KMS-11 (cell line): ENCODE measurements around the gene NCOA1.
"Not testable (repeated sequence)": the region's sequence is repeated elsewhere in the genome, so short reads cannot be mapped to it uniquely, and the experiment has no call there.

ENCODE experiments used
- H2AFZ ChIP-seq: fragments of 200-600 bp; sonication (generic); 2 replicates; pipeline ENCODE4 v1.6.1; 2016; ENCODE audit warnings: antibody characterized with exemption, mixed run types, low read depth
- H3K27ac ChIP-seq: fragments of 200-600 bp; sonication (generic); 2 replicates; pipeline ENCODE4 v1.6.1; 2016; ENCODE audit warnings: mild to moderate bottlenecking, mixed run types
- H3K27me3 ChIP-seq: fragments of 200-600 bp; sonication (generic); 2 replicates; pipeline ENCODE4 v1.6.1; 2017; ENCODE audit warnings: mild to moderate bottlenecking, low read depth, mixed run types, moderate library complexity; ENCODE audit not compliant: insufficient read depth
- H3K36me3 ChIP-seq: fragments of 200-600 bp; sonication (generic); 2 replicates; pipeline ENCODE4 v1.6.1; 2017; ENCODE audit warnings: mild to moderate bottlenecking, mixed run types; ENCODE audit not compliant: insufficient read depth
- H3K4me1 ChIP-seq: fragments of 200-600 bp; sonication (generic); 2 replicates; pipeline ENCODE4 v1.6.1; 2016; ENCODE audit warnings: mild to moderate bottlenecking, low read depth, mixed run types; ENCODE audit not compliant: poor library complexity, severe bottlenecking
- H3K4me2 ChIP-seq: fragments of 200-600 bp; sonication (generic); 2 replicates; pipeline ENCODE4 v1.7.0; 2016; ENCODE audit warnings: mild to moderate bottlenecking, mixed run types
- H3K4me3 ChIP-seq: fragments of 200-600 bp; sonication (generic); IDR thresholded peaks from 2 replicates; pipeline ENCODE4 v1.6.1; 2017; ENCODE audit warnings: low read depth, low read length, mixed read lengths; ENCODE audit not compliant: insufficient read depth
- H3K79me2 ChIP-seq: fragments of 200-600 bp; sonication (generic); 2 replicates; pipeline ENCODE4 v1.6.1; 2016; ENCODE audit warnings: low read depth, mixed run types; ENCODE audit not compliant: insufficient read depth
- H3K9ac ChIP-seq: fragments of 200-600 bp; sonication (generic); 2 replicates; pipeline ENCODE4 v1.6.1; 2016; ENCODE audit warnings: mild to moderate bottlenecking, mixed run types
- H4K20me1 ChIP-seq: fragments of 200-600 bp; sonication (generic); 2 replicates; pipeline ENCODE4 v1.6.1; 2016; ENCODE audit warnings: mild to moderate bottlenecking, mixed run types; ENCODE audit not compliant: insufficient read depth
- CTCF ChIP-seq: fragments of 200-600 bp; sonication (generic); conservative IDR thresholded peaks from 2 replicates; pipeline ENCODE4 v1.6.1; 2017; ENCODE audit warnings: low read depth, mild to moderate bottlenecking, antibody characterized with exemption, low read length, moderate library complexity, mixed read lengths

The NCOA1 gene

GRCh38 chr2:24548058-24548457 is 57.0 kb downstream of the NCOA1 start:
- no peak overlapping the region for H3K27ac ChIP-seq
- H2AFZ ChIP-seq: no peak overlapping the region
- H3K4me1 ChIP-seq: no peaks in the 10 kb centered on the region
- no peaks in the 10 kb centered on the region for H4K20me1 ChIP-seq
- no peak overlapping the region for H3K4me3 ChIP-seq
- no peak overlapping the region for H3K4me2 ChIP-seq
- H3K27me3 ChIP-seq: no peaks in the 10 kb centered on the region
- H3K9ac ChIP-seq: no peak overlapping the region
- H3K36me3 ChIP-seq: no peaks in the 10 kb centered on the region
- no peak for TF ChIP-seq CTCF
- no peaks in the 10 kb centered on the region for H3K79me2 ChIP-seq

GRCh38 chr2:24550301-24550700 is 59.2 kb downstream of the NCOA1 start:
- not testable (repeated sequence) for H4K20me1 ChIP-seq, H3K79me2 ChIP-seq, H3K27me3 ChIP-seq, H3K36me3 ChIP-seq, H3K9ac ChIP-seq, H3K27ac ChIP-seq, H3K4me1 ChIP-seq, H3K4me2 ChIP-seq, H3K4me3 ChIP-seq, H2AFZ ChIP-seq

GRCh38 chr2:24551016-24551415 is 60.0 kb downstream of the NCOA1 start:
- TF ChIP-seq CTCF: no peak
- Histone ChIP-seq H3K9ac (no peak overlapping the region), H3K4me3 (no peak overlapping the region), H3K36me3 (no peaks in the 10 kb centered on the region), H2AFZ (no peak overlapping the region), H3K4me2 (no peak overlapping the region), H3K27ac (no peak overlapping the region), H4K20me1 (no peaks in the 10 kb centered on the region), H3K79me2 (no peaks in the 10 kb centered on the region), H3K4me1 (no peaks in the 10 kb centered on the region), H3K27me3 (no peaks in the 10 kb centered on the region)

- Histone ChIP-seq H4K20me1 (no peaks in the 10 kb centered on the region), H3K27me3 (no peaks in the 10 kb centered on the region), H3K27ac (no peak overlapping the region), H3K4me2 (no peak overlapping the region), H3K4me1 (no peaks in the 10 kb centered on the region), H3K9ac (no peak overlapping the region), H3K36me3 (no peaks in the 10 kb centered on the region), H2AFZ (no peak overlapping the region), H3K79me2 (no peaks in the 10 kb centered on the region), H3K4me3 (no peak overlapping the region)
- TF ChIP-seq CTCF: no peak
Measured at GRCh38 chr2:24552836-24553235, 61.8 kb downstream of the NCOA1 start.

- no peak for TF ChIP-seq CTCF
- H3K27me3 ChIP-seq: no peaks in the 10 kb centered on the region
- no peaks in the 10 kb centered on the region for H3K36me3 ChIP-seq
- H3K4me1 ChIP-seq: no peaks in the 10 kb centered on the region
- no peak overlapping the region for H2AFZ ChIP-seq
- H3K4me2 ChIP-seq: no peak overlapping the region
- H3K9ac ChIP-seq: no peak overlapping the region
- H3K27ac ChIP-seq: no peak overlapping the region
- no peak overlapping the region for H3K4me3 ChIP-seq
- no peaks in the 10 kb centered on the region for H3K79me2 ChIP-seq
- no peaks in the 10 kb centered on the region for H4K20me1 ChIP-seq
Measured at GRCh38 chr2:24558781-24559472, 67.9 kb downstream of the NCOA1 start.
